ENCODE results near the gene MPL. TPM values are rescaled to one million over a fixed set of nuclear protein-coding genes. Genes with fewer than 3 reads are reported as not detected.

Gene MPL
- total RNA-seq, result not detected

DNA sequence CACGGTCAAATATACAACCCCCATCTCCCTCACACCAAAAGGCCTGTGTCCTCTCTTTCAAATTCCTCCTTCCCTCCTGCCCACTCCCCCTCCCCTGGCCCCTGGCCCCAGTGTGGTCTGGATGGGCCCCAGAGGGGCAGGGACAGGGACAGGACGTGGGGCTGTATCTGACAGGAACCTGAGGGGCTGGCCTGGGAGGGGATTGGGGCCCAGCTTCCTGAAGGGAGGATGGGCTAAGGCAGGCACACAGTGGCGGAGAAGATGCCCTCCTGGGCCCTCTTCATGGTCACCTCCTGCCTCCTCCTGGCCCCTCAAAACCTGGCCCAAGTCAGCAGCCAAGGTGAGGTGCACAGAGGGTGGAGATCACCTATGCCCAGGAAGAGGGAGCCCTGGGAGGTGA lies at the start of gene MPL:
MPL (plus strand) TSS at position 231 of the 400 bp plus-strand sequence; CDS start at position 262, 31 bp downstream.
- Histone ChIP-seq H3K4me1 (no peaks in the 10 kb centered on the region), H3K9me3 (no peaks in the 10 kb centered on the region), H3K27ac (no peak within 1 kb of the TSS), H3K4me3 (no peak within 1 kb of the TSS), H3K27me3 (no peaks in the 10 kb centered on the region), H3K36me3 (no peaks in the 10 kb centered on the region)
- intact Hi-C loops (cut with DNase I), result no loop called here
- no peak for DNase-seq (ENCODE audit: extremely low spot score in 2 of 2)
- TF ChIP-seq POLR2A (IDR thresholded peaks at IDR 0.05) (no peak), POLR2AphosphoS5 (IDR thresholded peaks at IDR 0.05; ENCODE audit: insufficient read depth in 1 of 2, low read depth in 1 of 2) (no peak)

GRCh38 chr1:43288058-43288784 lies 49.4 kb upstream of the MPL start:
- TF ChIP-seq POLR2A (IDR thresholded peaks at IDR 0.05) (no peak), POLR2AphosphoS5 (IDR thresholded peaks at IDR 0.05; ENCODE audit: insufficient read depth in 1 of 2, low read depth in 1 of 2) (no peak), CTCF (IDR thresholded peaks at IDR 0.05) (no peak)
- Histone ChIP-seq H3K27me3 (no peaks in the 10 kb centered on the region), H3K27ac (no peak overlapping the region), H3K36me3 (no peaks in the 10 kb centered on the region), H3K9me3 (no peaks in the 10 kb centered on the region), H3K4me3 (no peak overlapping the region), H3K4me1 (no peaks in the 10 kb centered on the region)
- intact Hi-C loops (cut with DNase I), result no loop called here
- no peak for DNase-seq (ENCODE audit: extremely low spot score in 2 of 2)

GRCh38 chr1:43288785-43289706 lies 48.6 kb upstream of the MPL start:
- H3K27me3 ChIP-seq, result no peaks in the 10 kb centered on the region
- no peaks in the 10 kb centered on the region for H3K9me3 ChIP-seq
- H3K4me3 ChIP-seq, result no peak overlapping the region
- H3K27ac ChIP-seq, result no peak overlapping the region
- intact Hi-C loops (cut with DNase I), result no loop called here
- no peak for TF ChIP-seq POLR2AphosphoS5 (IDR thresholded peaks at IDR 0.05; ENCODE audit: insufficient read depth in 1 of 2, low read depth in 1 of 2)
- no peak for TF ChIP-seq POLR2A (IDR thresholded peaks at IDR 0.05)
- TF ChIP-seq CTCF (IDR thresholded peaks at IDR 0.05), result no peak
- H3K36me3 ChIP-seq, result no peaks in the 10 kb centered on the region
- no peak for DNase-seq (ENCODE audit: extremely low spot score in 2 of 2)
- H3K4me1 ChIP-seq, result peaks cover 5% of the 10 kb centered on the region

GRCh38 chr1:43292216-43292615 lies 45.4 kb upstream of the MPL start:
- H3K9me3 ChIP-seq, result no peaks in the 10 kb centered on the region
- H3K27me3 ChIP-seq, result no peaks in the 10 kb centered on the region
- H3K4me1 ChIP-seq, result peaks cover 20% of the 10 kb centered on the region
- DNase-seq (ENCODE audit: extremely low spot score in 2 of 2), result no peak
- TF ChIP-seq POLR2AphosphoS5 (IDR thresholded peaks at IDR 0.05; ENCODE audit: insufficient read depth in 1 of 2, low read depth in 1 of 2), result no peak
- no peak for TF ChIP-seq POLR2A (IDR thresholded peaks at IDR 0.05)
- intact Hi-C loops (cut with DNase I), result no loop called here
- no peak overlapping the region for H3K27ac ChIP-seq
- H3K4me3 ChIP-seq, result no peak overlapping the region
- no peaks in the 10 kb centered on the region for H3K36me3 ChIP-seq

DNA sequence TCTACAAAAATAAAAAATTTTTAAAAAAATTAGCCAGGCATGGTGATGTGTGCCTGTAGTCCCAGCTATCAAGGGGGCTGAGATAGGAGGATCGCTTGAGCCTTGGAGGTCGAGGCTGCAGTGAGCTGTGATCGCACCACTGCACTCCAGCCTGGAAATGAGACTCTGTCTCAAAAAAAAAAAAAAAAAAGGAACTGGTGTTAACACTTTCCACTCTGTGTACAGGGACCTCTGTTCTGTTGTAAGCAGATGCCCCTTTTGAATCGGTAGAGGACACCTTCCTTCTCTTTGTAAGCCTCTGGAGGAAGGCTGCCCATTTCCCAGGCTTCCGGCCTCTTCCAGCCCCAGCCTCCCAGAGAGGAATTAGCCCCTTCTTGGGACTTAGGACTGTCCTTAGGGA lies 44.9 kb upstream of the MPL start:
- Histone ChIP-seq H3K4me3 (no peak overlapping the region), H3K36me3 (no peaks in the 10 kb centered on the region), H3K27me3 (no peaks in the 10 kb centered on the region), H3K27ac (no peak overlapping the region), H3K4me1 (peaks cover 20% of the 10 kb centered on the region), H3K9me3 (no peaks in the 10 kb centered on the region)
- intact Hi-C loops (cut with DNase I), result no loop called here
- no peak for DNase-seq (ENCODE audit: extremely low spot score in 2 of 2)
- TF ChIP-seq CTCF (IDR thresholded peaks at IDR 0.05) (no peak), POLR2AphosphoS5 (IDR thresholded peaks at IDR 0.05; ENCODE audit: insufficient read depth in 1 of 2, low read depth in 1 of 2) (no peak), POLR2A (IDR thresholded peaks at IDR 0.05) (no peak)

Data from vagina (tissue), 2 donors.